HepG2 (cell line): Measurements from ENCODE around the gene PIP4K2B. TPM values are rescaled to one million over a fixed set of nuclear protein-coding genes. Genes with fewer than 3 reads are reported as not detected.

Experiments
- ATAD3A ChIP-seq: sonication (generic); formaldehyde crosslinking; IDR thresholded peaks from 2 replicates; pipeline ENCODE4 v1.4.0; 2020; ENCODE audit warnings: missing genetic modification reagents
- BHLHE40 ChIP-seq: IDR thresholded peaks from 2 replicates; pipeline ENCODE4 v1.6.1; 2011; ENCODE audit warnings: low read length, improper control_type of control experiment
- HDAC6 ChIP-seq: fragments of 200-600 bp; sonication (generic); IDR thresholded peaks from 2 replicates; pipeline ENCODE4 v1.7.0; 2017; ENCODE audit warnings: mild to moderate bottlenecking, antibody characterized with exemption, low read length, low read depth
- HNRNPUL1 ChIP-seq: fragments of 200-400 bp; formaldehyde crosslinking; IDR thresholded peaks from 2 replicates; pipeline ENCODE4 v1.6.1; 2017; ENCODE audit warnings: low read depth, mild to moderate bottlenecking, low read length, moderate library complexity
- LCORL ChIP-seq, 2 experiments: fragments of 450-650 bp in 1 of 2; sonication (generic) in 1 of 2; formaldehyde crosslinking in 1 of 2; IDR thresholded peaks; 2 replicates each; pipeline versions ENCODE4 v1.5.0 to v1.6.1; 2017 to 2020; ENCODE audit warnings: antibody characterized with exemption in 1 of 2, missing genetic modification reagents in 1 of 2
- NCOA1 ChIP-seq: sonication (generic); formaldehyde crosslinking; IDR thresholded peaks from 2 replicates; pipeline ENCODE4 v1.9.0; 2021; ENCODE audit warnings: missing genetic modification reagents
- SALL1 ChIP-seq: sonication (generic); formaldehyde crosslinking; IDR thresholded peaks from 2 replicates; pipeline ENCODE4 v1.8.0; 2022; ENCODE audit warnings: mild to moderate bottlenecking, missing genetic modification reagents
- STAT6 ChIP-seq: sonication (generic); formaldehyde crosslinking; IDR thresholded peaks from 2 replicates; pipeline ENCODE4 v1.4.0; 2020; ENCODE audit warnings: missing genetic modification reagents, mild to moderate bottlenecking, borderline replicate concordance
- TEF ChIP-seq: sonication (generic); formaldehyde crosslinking; IDR thresholded peaks from 2 replicates; pipeline ENCODE4 v1.5.0; 2020; ENCODE audit warnings: missing genetic modification reagents
- THYN1 ChIP-seq: sonication (generic); formaldehyde crosslinking; IDR thresholded peaks from 2 replicates; pipeline ENCODE4 v1.8.1; 2023; ENCODE audit warnings: low read depth, mild to moderate bottlenecking, moderate library complexity, missing genetic modification reagents, borderline replicate concordance
- ZHX2 ChIP-seq, 2 experiments: sonication (generic) in 1 of 2; formaldehyde crosslinking in 1 of 2; IDR thresholded peaks; 2 replicates each; pipeline versions ENCODE4 v1.6.1 to v1.9.0; 2014 to 2022; ENCODE audit warnings: antibody characterized with exemption in 1 of 2, borderline replicate concordance in 1 of 2, inconsistent platforms in 1 of 2, low read depth in 1 of 2, missing genetic modification reagents in 1 of 2
- ZMAT3 ChIP-seq: sonication (generic); formaldehyde crosslinking; conservative IDR thresholded peaks from 2 replicates; pipeline ENCODE4 v1.7.0; 2021; ENCODE audit warnings: missing genetic modification reagents
- polyA plus RNA-seq, 8 experiments: library from polyadenylated mRNA; depleted of rRNA in 3 of 8; stranded (reverse) in 7 of 8; unstranded in 1 of 8; fragments of >200 nt; fragmentation: Illumina TruSeq in 4 of 8; extraction: Trizol in 4 of 8; gene quantifications; 2 replicates each; pipeline versions ENCODE4 v1.2.1 to v1.2.3, GENCODE V29; 2011 to 2016; ENCODE audit warnings: low read depth in 4 of 8, missing spikeins in 1 of 8, mixed read lengths in 1 of 8; ENCODE audit not compliant: insufficient read depth in 1 of 8
- total RNA-seq, 5 experiments: library from RNA; depleted of rRNA; stranded (reverse); fragments of >200 nt; fragmentation: Illumina TruSeq; extraction: Trizol; gene quantifications; 2 replicates each; pipeline ENCODE4 v1.2.3, GENCODE V29; 2016; ENCODE audit warnings: low read depth in 1 of 5
- TF ChIP-seq, protein P1 (sequence below): sonication (generic); formaldehyde crosslinking; IDR thresholded peaks from 2 replicates; pipeline ENCODE4 v1.4.0; 2020; ENCODE audit warnings: mild to moderate bottlenecking, missing genetic modification reagents

The PIP4K2B gene
- total and polyA plus RNA-seq, 2 of the 13 experiments (the other 11 are each of a cell fraction or from before 2014, with no cell fraction given) = 20.4 to 54.0 TPM

- TF ChIP-seq ZHX2 (IDR thresholded peaks at IDR 0.05; ENCODE audit: low read depth) = no peak
- TF ChIP-seq ZHX2 (CRISPR knock-in tag; IDR thresholded peaks at IDR 0.05; ENCODE audit: borderline replicate concordance) = no peak
- TF ChIP-seq BHLHE40 = no peak
- no peak for TF ChIP-seq STAT6 (CRISPR knock-in tag)
- no peak for TF ChIP-seq LCORL (IDR thresholded peaks at IDR 0.05)
- no peak; the same call in 1 of the 2 replicates for TF ChIP-seq LCORL (CRISPR knock-in tag; IDR thresholded peaks at IDR 0.05)
- TF ChIP-seq ZMAT3 (CRISPR knock-in tag) = peak; percentile 59
- no peak for TF ChIP-seq HNRNPUL1
- peak; percentile 70 for TF ChIP-seq NCOA1 (CRISPR knock-in tag)
- TF ChIP-seq, protein P1, sequence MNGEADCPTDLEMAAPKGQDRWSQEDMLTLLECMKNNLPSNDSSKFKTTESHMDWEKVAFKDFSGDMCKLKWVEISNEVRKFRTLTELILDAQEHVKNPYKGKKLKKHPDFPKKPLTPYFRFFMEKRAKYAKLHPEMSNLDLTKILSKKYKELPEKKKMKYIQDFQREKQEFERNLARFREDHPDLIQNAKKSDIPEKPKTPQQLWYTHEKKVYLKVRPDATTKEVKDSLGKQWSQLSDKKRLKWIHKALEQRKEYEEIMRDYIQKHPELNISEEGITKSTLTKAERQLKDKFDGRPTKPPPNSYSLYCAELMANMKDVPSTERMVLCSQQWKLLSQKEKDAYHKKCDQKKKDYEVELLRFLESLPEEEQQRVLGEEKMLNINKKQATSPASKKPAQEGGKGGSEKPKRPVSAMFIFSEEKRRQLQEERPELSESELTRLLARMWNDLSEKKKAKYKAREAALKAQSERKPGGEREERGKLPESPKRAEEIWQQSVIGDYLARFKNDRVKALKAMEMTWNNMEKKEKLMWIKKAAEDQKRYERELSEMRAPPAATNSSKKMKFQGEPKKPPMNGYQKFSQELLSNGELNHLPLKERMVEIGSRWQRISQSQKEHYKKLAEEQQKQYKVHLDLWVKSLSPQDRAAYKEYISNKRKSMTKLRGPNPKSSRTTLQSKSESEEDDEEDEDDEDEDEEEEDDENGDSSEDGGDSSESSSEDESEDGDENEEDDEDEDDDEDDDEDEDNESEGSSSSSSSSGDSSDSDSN = peak; percentile 64; the same call in 1 of the 2 replicates
- no peak for TF ChIP-seq THYN1 (CRISPR knock-in tag)
- no peak for TF ChIP-seq ATAD3A (CRISPR knock-in tag)
- no peak for TF ChIP-seq HDAC6
- peak; percentile 84 for TF ChIP-seq SALL1
- no peak for TF ChIP-seq TEF
These were observed 499 bp downstream of the PIP4K2B start (continued) for GRCh38 chr17:38798614-38799500.
